HL-60 (cell line): Measurements from ENCODE around the gene TRDMT1.

Source experiments
- DNase-seq, 2 experiments: peaks; one replicate each; pipeline ENCODE4 v3.0.0-alpha.2; 2010 to 2020; ENCODE audit warnings: low read depth in 1 of 2, low spot score in 1 of 2
- H3K27ac ChIP-seq: fragments of 250-450 bp; sonication (Bioruptor Pico); replicated peaks from 2 replicates; pipeline ENCODE4 v1.5.1; 2020; ENCODE audit warnings: mild to moderate bottlenecking, moderate library complexity
- H3K27me3 ChIP-seq: fragments of 250-450 bp; sonication (Bioruptor Pico); 2 replicates; pipeline ENCODE4 v1.5.1; 2021; ENCODE audit warnings: mild to moderate bottlenecking, moderate library complexity; ENCODE audit not compliant: insufficient read depth, poor library complexity, severe bottlenecking
- H3K4me3 ChIP-seq: replicated peaks from 2 replicates; pipeline ENCODE4 v1.5.1; 2011; ENCODE audit warnings: mild to moderate bottlenecking, control low read depth, low read length; ENCODE audit not compliant: insufficient read depth
- GABPA ChIP-seq: IDR thresholded peaks from 2 replicates; pipeline ENCODE4 v1.6.1; 2012; ENCODE audit warnings: low read depth
- POLR2AphosphoS5 ChIP-seq: IDR thresholded peaks from 2 replicates; pipeline ENCODE4 v1.6.1; 2012; ENCODE audit warnings: low read depth
- SPI1 ChIP-seq: IDR thresholded peaks from 2 replicates; pipeline ENCODE4 v1.6.1; 2012; ENCODE audit warnings: low read depth, mild to moderate bottlenecking, borderline replicate concordance
- TF ChIP-seq, protein P1 (sequence below): IDR thresholded peaks from 2 replicates; pipeline ENCODE4 v1.6.1; 2012; ENCODE audit warnings: low read depth; ENCODE audit not compliant: insufficient replicate concordance
- TF ChIP-seq, protein P2 (sequence below): IDR thresholded peaks from one replicate; pipeline ENCODE4 v1.5.1; 2011; ENCODE audit warnings: low read length, control low read depth, inconsistent platforms; ENCODE audit not compliant: insufficient read depth

TRDMT1 gene

DNA sequence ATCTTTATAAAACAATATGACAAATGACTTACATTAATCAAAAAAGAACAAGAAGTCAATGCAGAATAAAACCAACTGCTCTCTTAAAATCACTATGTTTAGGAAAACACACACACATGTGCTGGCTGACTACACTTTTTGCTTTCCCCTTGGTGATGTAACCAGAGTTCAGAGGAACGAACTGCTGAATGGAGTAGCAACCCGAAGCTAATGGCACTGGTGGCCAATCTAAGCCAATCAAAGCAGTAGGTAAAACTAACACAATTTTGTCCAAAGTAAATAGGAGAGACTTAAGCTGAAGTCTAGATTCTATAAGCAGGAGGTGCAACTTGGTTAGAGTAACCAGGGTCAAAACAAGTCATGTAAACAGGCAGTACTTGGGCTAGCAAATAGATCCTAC lies 38.6 kb downstream of the TRDMT1 start:
- no peak for DNase-seq
- no peak overlapping the region for H3K4me3 ChIP-seq
- TF ChIP-seq, protein P1, sequence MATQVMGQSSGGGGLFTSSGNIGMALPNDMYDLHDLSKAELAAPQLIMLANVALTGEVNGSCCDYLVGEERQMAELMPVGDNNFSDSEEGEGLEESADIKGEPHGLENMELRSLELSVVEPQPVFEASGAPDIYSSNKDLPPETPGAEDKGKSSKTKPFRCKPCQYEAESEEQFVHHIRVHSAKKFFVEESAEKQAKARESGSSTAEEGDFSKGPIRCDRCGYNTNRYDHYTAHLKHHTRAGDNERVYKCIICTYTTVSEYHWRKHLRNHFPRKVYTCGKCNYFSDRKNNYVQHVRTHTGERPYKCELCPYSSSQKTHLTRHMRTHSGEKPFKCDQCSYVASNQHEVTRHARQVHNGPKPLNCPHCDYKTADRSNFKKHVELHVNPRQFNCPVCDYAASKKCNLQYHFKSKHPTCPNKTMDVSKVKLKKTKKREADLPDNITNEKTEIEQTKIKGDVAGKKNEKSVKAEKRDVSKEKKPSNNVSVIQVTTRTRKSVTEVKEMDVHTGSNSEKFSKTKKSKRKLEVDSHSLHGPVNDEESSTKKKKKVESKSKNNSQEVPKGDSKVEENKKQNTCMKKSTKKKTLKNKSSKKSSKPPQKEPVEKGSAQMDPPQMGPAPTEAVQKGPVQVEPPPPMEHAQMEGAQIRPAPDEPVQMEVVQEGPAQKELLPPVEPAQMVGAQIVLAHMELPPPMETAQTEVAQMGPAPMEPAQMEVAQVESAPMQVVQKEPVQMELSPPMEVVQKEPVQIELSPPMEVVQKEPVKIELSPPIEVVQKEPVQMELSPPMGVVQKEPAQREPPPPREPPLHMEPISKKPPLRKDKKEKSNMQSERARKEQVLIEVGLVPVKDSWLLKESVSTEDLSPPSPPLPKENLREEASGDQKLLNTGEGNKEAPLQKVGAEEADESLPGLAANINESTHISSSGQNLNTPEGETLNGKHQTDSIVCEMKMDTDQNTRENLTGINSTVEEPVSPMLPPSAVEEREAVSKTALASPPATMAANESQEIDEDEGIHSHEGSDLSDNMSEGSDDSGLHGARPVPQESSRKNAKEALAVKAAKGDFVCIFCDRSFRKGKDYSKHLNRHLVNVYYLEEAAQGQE = no peak
- TF ChIP-seq GABPA (no peak), POLR2AphosphoS5 (no peak)
- H3K27me3 ChIP-seq = no peaks in the 10 kb centered on the region
- no peak overlapping the region for H3K27ac ChIP-seq

- TF ChIP-seq SPI1 (no peak), GABPA (no peak), POLR2AphosphoS5 (no peak)
- TF ChIP-seq, protein P1 = no peak
- TF ChIP-seq, protein P2, sequence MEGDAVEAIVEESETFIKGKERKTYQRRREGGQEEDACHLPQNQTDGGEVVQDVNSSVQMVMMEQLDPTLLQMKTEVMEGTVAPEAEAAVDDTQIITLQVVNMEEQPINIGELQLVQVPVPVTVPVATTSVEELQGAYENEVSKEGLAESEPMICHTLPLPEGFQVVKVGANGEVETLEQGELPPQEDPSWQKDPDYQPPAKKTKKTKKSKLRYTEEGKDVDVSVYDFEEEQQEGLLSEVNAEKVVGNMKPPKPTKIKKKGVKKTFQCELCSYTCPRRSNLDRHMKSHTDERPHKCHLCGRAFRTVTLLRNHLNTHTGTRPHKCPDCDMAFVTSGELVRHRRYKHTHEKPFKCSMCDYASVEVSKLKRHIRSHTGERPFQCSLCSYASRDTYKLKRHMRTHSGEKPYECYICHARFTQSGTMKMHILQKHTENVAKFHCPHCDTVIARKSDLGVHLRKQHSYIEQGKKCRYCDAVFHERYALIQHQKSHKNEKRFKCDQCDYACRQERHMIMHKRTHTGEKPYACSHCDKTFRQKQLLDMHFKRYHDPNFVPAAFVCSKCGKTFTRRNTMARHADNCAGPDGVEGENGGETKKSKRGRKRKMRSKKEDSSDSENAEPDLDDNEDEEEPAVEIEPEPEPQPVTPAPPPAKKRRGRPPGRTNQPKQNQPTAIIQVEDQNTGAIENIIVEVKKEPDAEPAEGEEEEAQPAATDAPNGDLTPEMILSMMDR = no peak
- H3K27ac ChIP-seq = no peak overlapping the region
- H3K27me3 ChIP-seq = no peaks in the 10 kb centered on the region
- peak in 1 of 2 experiments; percentile 2 for DNase-seq
- no peak overlapping the region for H3K4me3 ChIP-seq
Measured at GRCh38 chr10:17161775-17162174, 39.7 kb downstream of the TRDMT1 start.

- Histone ChIP-seq H3K27ac (no peak overlapping the region), H3K27me3 (no peaks in the 10 kb centered on the region), H3K4me3 (no peak overlapping the region)
- no peak for TF ChIP-seq POLR2AphosphoS5
- TF ChIP-seq SPI1 = no peak
- TF ChIP-seq, protein P1 = no peak
- TF ChIP-seq, protein P2 = no peak
- no peak for TF ChIP-seq GABPA
- no peak for DNase-seq
Measured at GRCh38 chr10:17157024-17157423, 44.4 kb downstream of the TRDMT1 start.
